Neural progenitor cell (in vitro differentiated cells): ENCODE data around the gene MTHFSD.

Experiments used
- CTCF ChIP-seq: fragments of 200-600 bp; sonication (generic); IDR thresholded peaks from 2 replicates; pipeline ENCODE4 v1.5.1; 2017; ENCODE audit warnings: antibody characterized with exemption, mild to moderate bottlenecking
- EZH2 ChIP-seq: fragments of 200-600 bp; sonication (generic); IDR thresholded peaks from 2 replicates; pipeline ENCODE4 v1.6.1; 2017; ENCODE audit warnings: antibody characterized with exemption, mild to moderate bottlenecking, moderate library complexity

DNA sequence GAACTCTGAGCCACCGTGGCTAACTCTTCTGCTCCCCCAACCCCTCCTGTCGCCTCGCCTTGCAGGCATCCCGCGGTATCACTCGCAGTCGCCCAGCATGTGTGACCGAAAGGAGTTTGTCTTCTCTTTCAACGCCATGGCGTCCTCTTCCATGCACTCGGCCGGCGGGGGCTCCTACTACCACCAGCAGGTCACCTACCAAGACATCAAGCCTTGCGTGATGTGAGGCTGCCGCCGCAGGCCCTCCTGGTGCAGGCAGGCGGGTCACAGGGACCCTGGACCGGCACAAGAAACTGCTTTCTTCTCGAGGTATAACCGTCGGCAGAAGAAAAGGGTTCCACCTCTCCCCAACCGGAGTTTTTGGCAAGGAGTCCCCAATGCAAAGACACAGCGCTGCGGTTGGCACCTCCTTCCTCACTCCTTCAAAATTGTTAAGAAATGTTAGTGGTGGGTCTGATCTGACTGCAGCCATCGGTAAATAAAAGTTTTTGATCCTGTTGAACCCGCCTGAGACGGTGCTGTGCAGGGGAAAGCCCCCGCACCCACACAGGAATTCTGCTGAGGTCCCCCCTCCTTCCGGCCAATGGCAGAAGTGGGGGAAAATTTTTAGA is 42.1 kb downstream of the MTHFSD start:
- peak; percentile 97 for TF ChIP-seq EZH2
- TF ChIP-seq CTCF = no peak
